ENCODE results near the gene LRRC15. TPM values are rescaled to one million over a fixed set of nuclear protein-coding genes. Genes with fewer than 3 reads are reported as not detected.

The LRRC15 gene
- not detected for total RNA-seq

- no peak for TF ChIP-seq CTCF (IDR thresholded peaks at IDR 0.05)
Observed at GRCh38 chr3:194369522-194370279, at the start of gene LRRC15. Gene LRRC15 (minus strand): TSS chr3:194369743. CDS start chr3:194361043, 8,700 bp downstream.

DNA sequence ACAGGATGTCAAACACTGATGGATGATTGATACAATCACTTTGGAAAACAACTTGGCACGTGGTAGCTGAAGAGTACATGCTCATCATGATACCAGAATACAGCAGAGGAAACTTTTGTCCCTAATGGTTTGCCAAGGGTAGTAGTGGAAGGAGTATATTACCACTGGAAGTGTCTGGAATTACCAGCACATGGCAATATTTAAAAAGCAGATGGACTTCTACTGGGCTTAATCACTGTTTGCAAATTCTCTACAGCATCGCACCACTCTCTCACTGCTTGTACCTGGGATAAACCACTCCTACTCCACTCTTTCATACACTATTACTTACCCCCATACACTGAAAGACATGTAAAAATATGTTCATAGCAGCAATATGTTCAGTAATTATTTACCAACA, 49.1 kb upstream of the LRRC15 start:
- no peak for DNase-seq (ENCODE audit: low spot score in 2 of 2)
- Histone ChIP-seq H3K27ac (no peak overlapping the region), H3K36me3 (peaks cover 10 to 50% of the 10 kb centered on the region in 2 donors), H3K4me1 (no peaks in the 10 kb centered on the region), H3K27me3 (no peaks in the 10 kb centered on the region), H3K4me3 (no peak overlapping the region), H3K9me3 (no peaks in the 10 kb centered on the region)
- intact Hi-C loops (cut with DNase I): no loop called here
- no peak for TF ChIP-seq CTCF (IDR thresholded peaks at IDR 0.05)

More at GRCh38 chr3:194369522-194370279, at the start of gene LRRC15:
- Histone ChIP-seq H3K4me3 (no peak within 1 kb of the TSS), H3K27ac (no peak within 1 kb of the TSS), H3K9me3 (no peaks in the 10 kb centered on the region), H3K36me3 (no peaks in the 10 kb centered on the region), H3K27me3 (no peaks in the 10 kb centered on the region), H3K4me1 (no peaks in the 10 kb centered on the region)
- no peak for DNase-seq (ENCODE audit: low spot score in 2 of 2)
- intact Hi-C loops (cut with DNase I): no loop called here

GRCh38 chr3:194407423-194407822, 37.9 kb upstream of the LRRC15 start:
- Histone ChIP-seq H3K27ac (no peak overlapping the region), H3K9me3 (no peaks in the 10 kb centered on the region), H3K27me3 (no peaks in the 10 kb centered on the region), H3K4me3 (no peak overlapping the region), H3K36me3 (peaks cover 10 to 25% of the 10 kb centered on the region in 2 donors), H3K4me1 (no peaks in the 10 kb centered on the region)
- no peak for DNase-seq (ENCODE audit: low spot score in 2 of 2)
- intact Hi-C loops (cut with DNase I): loop anchor here (5.0 kb wide), 1 partner anchor 75 kb away; no protein-coding TSS in a partner anchor
- no peak for TF ChIP-seq CTCF (IDR thresholded peaks at IDR 0.05)

GRCh38 chr3:194405766-194406165, 36.2 kb upstream of the LRRC15 start:
- no peak for TF ChIP-seq CTCF (IDR thresholded peaks at IDR 0.05)
- H3K36me3 ChIP-seq: peaks cover 10 to 20% of the 10 kb centered on the region in 2 donors
- no peak overlapping the region for H3K4me3 ChIP-seq
- H3K4me1 ChIP-seq: no peaks in the 10 kb centered on the region
- H3K27me3 ChIP-seq: no peaks in the 10 kb centered on the region
- H3K9me3 ChIP-seq: no peaks in the 10 kb centered on the region
- H3K27ac ChIP-seq: no peak overlapping the region
- no peak for DNase-seq (ENCODE audit: low spot score in 2 of 2)
- intact Hi-C loops (cut with DNase I): loop anchor here (5.0 kb wide), 1 partner anchor 73 kb away; no protein-coding TSS in a partner anchor

- Histone ChIP-seq H3K27me3 (no peaks in the 10 kb centered on the region), H3K4me3 (no peak overlapping the region), H3K9me3 (no peaks in the 10 kb centered on the region), H3K36me3 (peaks cover 10 to 16% of the 10 kb centered on the region in 2 donors), H3K4me1 (no peaks in the 10 kb centered on the region), H3K27ac (no peak overlapping the region)
- peak; percentile 48 to 64 (median 54) for TF ChIP-seq CTCF (IDR thresholded peaks at IDR 0.05)
- intact Hi-C loops (cut with DNase I): loop anchor here (5.0 kb wide), 1 partner anchor 72 kb away; no protein-coding TSS in a partner anchor
- no peak for DNase-seq (ENCODE audit: low spot score in 2 of 2)
Observed at GRCh38 chr3:194404365-194405140, 35.0 kb upstream of the LRRC15 start.

All from ascending aorta (tissue), 2 donors.